ENCODE data around the gene CDH13.

CDH13 gene

GRCh38 chr16:83085660-83086059 is 458.9 kb downstream of the CDH13 start:
- no peak overlapping the region for H2AFZ ChIP-seq (ENCODE audit: low read length)
- H3K36me3 ChIP-seq (replicated peaks; ENCODE audit: insufficient read depth, low read length) = no peaks in the 10 kb centered on the region
- TF ChIP-seq EZH2phosphoT487 (IDR thresholded peaks at IDR 0.05; ENCODE audit: low read length) = no peak
- no peak for TF ChIP-seq EZH2 (optimal IDR thresholded peaks at IDR 0.05; ENCODE audit: low read depth, low read length)
- no peak for TF ChIP-seq CTCF (IDR thresholded peaks at IDR 0.05; ENCODE audit: low read length)
- H3K27me3 ChIP-seq (replicated peaks; ENCODE audit: insufficient read depth, low read length) = no peaks in the 10 kb centered on the region
- no peak overlapping the region for H3K27ac ChIP-seq (ENCODE audit: low read length)
- H3K9ac ChIP-seq (ENCODE audit: low read length) = no peak overlapping the region
- H3K79me2 ChIP-seq (ENCODE audit: low read length) = no peaks in the 10 kb centered on the region
- no peaks in the 10 kb centered on the region for H3K9me2 ChIP-seq (replicated peaks; ENCODE audit: insufficient read depth, low read length)
- no peak overlapping the region for H3K4me2 ChIP-seq (ENCODE audit: low read depth, low read length)
- no peak overlapping the region for H3K4me3 ChIP-seq (ENCODE audit: low read length)
- no peaks in the 10 kb centered on the region for H3K9me3 ChIP-seq (replicated peaks; ENCODE audit: insufficient read depth, low read length)
- H3K4me1 ChIP-seq (ENCODE audit: low read length) = no peaks in the 10 kb centered on the region
- H4K20me1 ChIP-seq (ENCODE audit: insufficient read depth, low read length) = no peaks in the 10 kb centered on the region
- DNase-seq = no peak
- no peaks in the 10 kb centered on the region for H3F3A ChIP-seq (ENCODE audit: insufficient read depth, low read length)

- no peak for DNase-seq
- H3K79me2 ChIP-seq (ENCODE audit: low read length) = no peaks in the 10 kb centered on the region
These were observed 469.3 kb downstream of the CDH13 start for GRCh38 chr16:83095941-83096692.

GRCh38 chr16:83098536-83098935 is 471.8 kb downstream of the CDH13 start:
- no peak overlapping the region for H3K9ac ChIP-seq (ENCODE audit: low read length)
- TF ChIP-seq EZH2phosphoT487 (IDR thresholded peaks at IDR 0.05; ENCODE audit: low read length) (no peak), EZH2 (optimal IDR thresholded peaks at IDR 0.05; ENCODE audit: low read depth, low read length) (no peak), CTCF (IDR thresholded peaks at IDR 0.05; ENCODE audit: low read length) (no peak)
- no peaks in the 10 kb centered on the region for H3K4me1 ChIP-seq (ENCODE audit: low read length)
- H3K36me3 ChIP-seq (replicated peaks; ENCODE audit: insufficient read depth, low read length) = no peaks in the 10 kb centered on the region
- H3F3A ChIP-seq (ENCODE audit: insufficient read depth, low read length) = no peaks in the 10 kb centered on the region
- no peaks in the 10 kb centered on the region for H3K27me3 ChIP-seq (replicated peaks; ENCODE audit: insufficient read depth, low read length)
- H3K9me2 ChIP-seq (replicated peaks; ENCODE audit: insufficient read depth, low read length) = no peaks in the 10 kb centered on the region
- H4K20me1 ChIP-seq (ENCODE audit: insufficient read depth, low read length) = no peaks in the 10 kb centered on the region
- no peak overlapping the region for H3K4me3 ChIP-seq (ENCODE audit: low read length)
- H3K79me2 ChIP-seq (ENCODE audit: low read length) = no peaks in the 10 kb centered on the region
- H3K9me3 ChIP-seq (replicated peaks; ENCODE audit: insufficient read depth, low read length) = no peaks in the 10 kb centered on the region
- H2AFZ ChIP-seq (ENCODE audit: low read length) = no peak overlapping the region
- no peak overlapping the region for H3K4me2 ChIP-seq (ENCODE audit: low read depth, low read length)
- H3K27ac ChIP-seq (ENCODE audit: low read length) = no peak overlapping the region
- DNase-seq = no peak

More at GRCh38 chr16:83095941-83096692, 469.3 kb downstream of the CDH13 start:
- no peaks in the 10 kb centered on the region for H3K9me3 ChIP-seq (replicated peaks; ENCODE audit: insufficient read depth, low read length)
- H3K4me2 ChIP-seq (ENCODE audit: low read depth, low read length) = no peak overlapping the region
- H3F3A ChIP-seq (ENCODE audit: insufficient read depth, low read length) = no peaks in the 10 kb centered on the region
- H3K27ac ChIP-seq (ENCODE audit: low read length) = no peak overlapping the region
- no peak for TF ChIP-seq CTCF (IDR thresholded peaks at IDR 0.05; ENCODE audit: low read length)
- no peak for TF ChIP-seq EZH2phosphoT487 (IDR thresholded peaks at IDR 0.05; ENCODE audit: low read length)
- TF ChIP-seq EZH2 (optimal IDR thresholded peaks at IDR 0.05; ENCODE audit: low read depth, low read length) = no peak
- H3K9me2 ChIP-seq (replicated peaks; ENCODE audit: insufficient read depth, low read length) = no peaks in the 10 kb centered on the region
- H3K36me3 ChIP-seq (replicated peaks; ENCODE audit: insufficient read depth, low read length) = no peaks in the 10 kb centered on the region
- H2AFZ ChIP-seq (ENCODE audit: low read length) = no peak overlapping the region
- no peak overlapping the region for H3K4me3 ChIP-seq (ENCODE audit: low read length)
- H4K20me1 ChIP-seq (ENCODE audit: insufficient read depth, low read length) = no peaks in the 10 kb centered on the region
- no peak overlapping the region for H3K9ac ChIP-seq (ENCODE audit: low read length)
- H3K27me3 ChIP-seq (replicated peaks; ENCODE audit: insufficient read depth, low read length) = no peaks in the 10 kb centered on the region
- H3K4me1 ChIP-seq (ENCODE audit: low read length) = no peaks in the 10 kb centered on the region
